SK-N-SH (cell line): Measurements from ENCODE around the gene SSTR5. TPM values are rescaled to one million over a fixed set of nuclear protein-coding genes. Genes with fewer than 3 reads are reported as not detected.

Experiments
- CTCF ChIA-PET: fragments of 300-600, 350-600 bp; formaldehyde crosslinking; extraction: SDS; loops from one replicate; lab custom pipeline; 2021; lab: Yijun Ruan, JAX
- POLR2A ChIA-PET: fragments of 350-600 bp; sonication (Branson Sonifier 250); formaldehyde crosslinking; extraction: SDS; loops from one replicate; lab custom pipeline; 2020; ENCODE audit warnings: antibody characterized with exemption, inconsistent platforms; lab: Yijun Ruan, JAX
- DNase-seq: peaks from one replicate; pipeline ENCODE4 v3.0.0; 2012
- H2AFZ ChIP-seq: fragments of 200-600 bp; sonication (generic); 2 replicates; pipeline ENCODE4 v1.8.1; 2016; ENCODE audit warnings: antibody characterized with exemption, mild to moderate bottlenecking, low read depth
- H3F3A ChIP-seq: fragments of 200-600 bp; sonication (generic); replicated peaks from 2 replicates; pipeline ENCODE3; 2016; ENCODE audit warnings: antibody characterized with exemption, mild to moderate bottlenecking; ENCODE audit not compliant: insufficient read depth
- H3K27ac ChIP-seq, 2 experiments: fragments of 200-500 bp in 1 of 2; fragments of 200-600 bp in 1 of 2; sonication (Bioruptor generic) in 1 of 2; sonication (generic), shearing (Covaris generic) in 1 of 2; 2 replicates each; pipeline versions ENCODE4 v1.5.1 to v1.6.1; 2014 to 2016; ENCODE audit warnings: low read depth in 2 of 2, inconsistent platforms in 1 of 2, low read length in 1 of 2, mild to moderate bottlenecking in 1 of 2, mixed read lengths in 1 of 2
- H3K27me3 ChIP-seq: fragments of 200-600 bp; sonication (generic), shearing (Covaris generic); 2 replicates; pipeline ENCODE4 v1.6.1; 2016; ENCODE audit warnings: mixed run types; ENCODE audit not compliant: insufficient read depth
- H3K36me3 ChIP-seq, 2 experiments: fragments of 200-500 bp in 1 of 2; fragments of 200-600 bp in 1 of 2; sonication (Bioruptor generic) in 1 of 2; sonication (generic) in 1 of 2; replicated peaks in 1 of 2; 2 replicates each; pipeline versions ENCODE3 to v1.5.1; 2014 to 2016; ENCODE audit warnings: low read length in 1 of 2, mild to moderate bottlenecking in 1 of 2; ENCODE audit not compliant: insufficient read depth in 2 of 2, control insufficient read depth in 1 of 2
- H3K4me1 ChIP-seq, 2 experiments: fragments of 200-500 bp in 1 of 2; fragments of 200-600 bp in 1 of 2; sonication (Bioruptor generic) in 1 of 2; sonication (generic), shearing (Covaris generic) in 1 of 2; 2 replicates each; pipeline versions ENCODE4 v1.5.1 to v1.6.1; 2014 to 2016; ENCODE audit warnings: low read depth in 1 of 2, low read length in 1 of 2, mixed run types in 1 of 2; ENCODE audit not compliant: insufficient read depth in 2 of 2, control insufficient read depth in 1 of 2
- H3K4me2 ChIP-seq: fragments of 200-600 bp; sonication (generic), shearing (Covaris generic); 2 replicates; pipeline ENCODE4 v1.6.1; 2017; ENCODE audit warnings: mixed run types
- H3K4me3 ChIP-seq, 2 experiments: fragments of 200-500 bp in 1 of 2; fragments of 200-600 bp in 1 of 2; sonication (Bioruptor generic) in 1 of 2; sonication (generic), shearing (Covaris generic) in 1 of 2; 2 replicates each; pipeline versions ENCODE4 v1.5.1 to v1.8.1; 2014 to 2016; ENCODE audit warnings: low read depth in 2 of 2, inconsistent platforms in 1 of 2, low read length in 1 of 2, mild to moderate bottlenecking in 1 of 2, mixed read lengths in 1 of 2, moderate library complexity in 1 of 2
- H3K79me2 ChIP-seq: fragments of 200-600 bp; sonication (generic); 2 replicates; pipeline ENCODE4 v1.8.1; 2017; ENCODE audit warnings: mild to moderate bottlenecking; ENCODE audit not compliant: insufficient read depth
- H3K9ac ChIP-seq: fragments of 200-600 bp; sonication (generic); 2 replicates; pipeline ENCODE4 v1.6.1; 2017; ENCODE audit warnings: mixed run types
- H3K9me2 ChIP-seq: fragments of 200-600 bp; sonication (generic); 2 replicates; pipeline ENCODE4 v1.6.1; 2017; ENCODE audit warnings: mixed run types
- H3K9me3 ChIP-seq: fragments of 200-600 bp; sonication (generic); 2 replicates; pipeline ENCODE4 v1.6.1; 2017; ENCODE audit warnings: mixed run types, mild to moderate bottlenecking, moderate library complexity
- H4K20me1 ChIP-seq: fragments of 200-600 bp; sonication (generic); 2 replicates; pipeline ENCODE4 v1.6.1; 2017; ENCODE audit warnings: mild to moderate bottlenecking, mixed run types; ENCODE audit not compliant: insufficient read depth
- ELF1 ChIP-seq: IDR thresholded peaks from 2 replicates; pipeline ENCODE4 v1.4.0; 2012
- FOSL2 ChIP-seq: IDR thresholded peaks from 2 replicates; pipeline ENCODE4 v1.4.0; 2012; ENCODE audit warnings: low read depth, mild to moderate bottlenecking, moderate library complexity, borderline replicate concordance
- FOXJ3 ChIP-seq: sonication (generic); formaldehyde crosslinking; IDR thresholded peaks from 2 replicates; pipeline ENCODE4 v1.5.1; 2020; ENCODE audit warnings: mild to moderate bottlenecking, missing genetic modification reagents
- GATA2 ChIP-seq: sonication (generic); formaldehyde crosslinking; IDR thresholded peaks from 2 replicates; pipeline ENCODE4 v1.5.0; 2020; ENCODE audit warnings: mild to moderate bottlenecking, missing genetic modification reagents
- JUND ChIP-seq: IDR thresholded peaks from 2 replicates; pipeline ENCODE4 v1.4.0; 2012
- MEF2A ChIP-seq: IDR thresholded peaks from 2 replicates; pipeline ENCODE4 v1.4.0; 2012; ENCODE audit warnings: low read depth, borderline replicate concordance
- NFIC ChIP-seq: IDR thresholded peaks from 2 replicates; pipeline ENCODE4 v1.4.0; 2012; ENCODE audit warnings: borderline replicate concordance
- NRF1 ChIP-seq: IDR thresholded peaks from 2 replicates; pipeline ENCODE4 v1.6.1; 2012; ENCODE audit warnings: low read depth, mild to moderate bottlenecking, low read length
- RAD21 ChIP-seq: IDR thresholded peaks from 2 replicates; pipeline ENCODE4 v1.6.1; 2012; ENCODE audit warnings: mild to moderate bottlenecking, low read length
- RCOR1 ChIP-seq: fragments of 150-350 bp; IDR thresholded peaks from 2 replicates; pipeline ENCODE4 v1.6.1; 2017; ENCODE audit warnings: antibody characterized with exemption, low read length
- RFX5 ChIP-seq: IDR thresholded peaks from 2 replicates; pipeline ENCODE4 v1.6.1; 2012; ENCODE audit warnings: mild to moderate bottlenecking, improper control_type of control experiment, low read length
- RXRA ChIP-seq: IDR thresholded peaks from 2 replicates; pipeline ENCODE4 v1.4.0; 2012; ENCODE audit warnings: low read depth, mild to moderate bottlenecking, borderline replicate concordance
- SIN3A ChIP-seq: IDR thresholded peaks from 2 replicates; pipeline ENCODE4 v1.6.1; 2012; ENCODE audit warnings: low read depth, mild to moderate bottlenecking, low read length, moderate library complexity, borderline replicate concordance
- TAF1 ChIP-seq: IDR thresholded peaks from 2 replicates; pipeline ENCODE4 v1.6.1; 2012; ENCODE audit warnings: low read depth, mild to moderate bottlenecking, low read length, moderate library complexity, borderline replicate concordance
- TEAD4 ChIP-seq: IDR thresholded peaks from 2 replicates; pipeline ENCODE4 v1.4.0; 2012; ENCODE audit warnings: mild to moderate bottlenecking, borderline replicate concordance; ENCODE audit not compliant: insufficient read depth
- ZBTB33 ChIP-seq: IDR thresholded peaks from 2 replicates; pipeline ENCODE4 v1.4.0; 2012; ENCODE audit warnings: low read depth, borderline replicate concordance
- WGBS: methylation state at CpG from one replicate; pipeline ENCODE4 v1.1.6; 2017; ENCODE audit warnings: low lambda C conversion rate; 5-methylcytosine and 5-hydroxymethylcytosine counted together
- polyA plus RNA-seq, 3 experiments: library from polyadenylated mRNA; depleted of rRNA; stranded (reverse); fragments of >200 nt; gene quantifications; 2 replicates each; pipeline ENCODE4 v1.2.3, GENCODE V29; 2012
- TF ChIP-seq, protein P1 (sequence below): IDR thresholded peaks from 2 replicates; pipeline ENCODE4 v1.4.0; 2012; ENCODE audit warnings: low read depth, borderline replicate concordance

Gene SSTR5
- polyA plus RNA-seq, 1 of the 3 experiments (the other 2 are of a cell fraction), result not detected

DNA sequence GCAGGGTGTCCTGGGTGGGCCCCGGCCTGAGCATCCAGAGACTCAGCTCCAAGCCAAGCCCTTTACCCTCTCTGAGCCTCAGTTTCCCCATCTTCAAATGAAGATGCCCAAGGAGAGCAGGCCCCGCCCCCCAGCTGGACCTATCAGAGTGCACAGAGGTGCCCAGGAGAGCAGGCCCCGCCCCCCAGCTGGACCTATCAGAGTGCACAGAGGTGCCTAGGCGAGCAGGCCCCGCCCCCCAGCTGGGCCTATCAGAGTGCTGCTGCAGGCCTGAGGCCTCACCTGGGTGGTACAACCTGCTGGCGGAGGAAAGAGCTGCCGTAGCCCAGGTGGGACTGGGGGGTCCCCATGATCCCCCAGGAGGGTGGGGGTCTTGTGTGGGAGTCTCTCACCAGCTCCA is 3.4 kb upstream of the SSTR5 start:
- Histone ChIP-seq H3K79me2 (no peaks in the 10 kb centered on the region), H3K4me3 (no peak overlapping the region), H3K9me2 (no peaks in the 10 kb centered on the region), H3K27me3 (peaks cover 94% of the 10 kb centered on the region), H3K36me3 (no peaks in the 10 kb centered on the region), H3K9ac (no peak overlapping the region), H3F3A (no peaks in the 10 kb centered on the region), H4K20me1 (no peaks in the 10 kb centered on the region), H3K27ac (no peak overlapping the region), H3K9me3 (no peaks in the 10 kb centered on the region), H3K4me2 (no peak overlapping the region), H3K4me1 (no peaks in the 10 kb centered on the region), H2AFZ (no peak overlapping the region)
- TF ChIP-seq RCOR1 (no peak), ELF1 (no peak), NRF1 (no peak), RFX5 (no peak), FOSL2 (no peak), TEAD4 (no peak), NFIC (no peak), MEF2A (no peak), GATA2 (no peak), SIN3A (no peak), FOXJ3 (CRISPR knock-in tag) (no peak), RAD21 (no peak), TAF1 (no peak), ZBTB33 (no peak), RXRA (no peak), JUND (no peak)
- TF ChIP-seq, protein P1, sequence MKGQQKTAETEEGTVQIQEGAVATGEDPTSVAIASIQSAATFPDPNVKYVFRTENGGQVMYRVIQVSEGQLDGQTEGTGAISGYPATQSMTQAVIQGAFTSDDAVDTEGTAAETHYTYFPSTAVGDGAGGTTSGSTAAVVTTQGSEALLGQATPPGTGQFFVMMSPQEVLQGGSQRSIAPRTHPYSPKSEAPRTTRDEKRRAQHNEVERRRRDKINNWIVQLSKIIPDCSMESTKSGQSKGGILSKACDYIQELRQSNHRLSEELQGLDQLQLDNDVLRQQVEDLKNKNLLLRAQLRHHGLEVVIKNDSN, result no peak
- no peak for DNase-seq
- POLR2A ChIA-PET, result no interaction called here
- CTCF ChIA-PET, result interaction anchor here (1.3 to 4.4 kb wide), 2 partner anchors 12 to 285 kb away, joined by 4 to 38 read pairs; no protein-coding TSS in a partner anchor
- no CpG with 5 or more reads among the region's 7 CpGs for WGBS
